HL-60 (cell line): ENCODE measurements around the gene HES7.

ENCODE experiments used
- DNase-seq, 2 experiments: peaks; one replicate each; pipeline ENCODE4 v3.0.0-alpha.2; 2010 to 2020; ENCODE audit warnings: low read depth in 1 of 2, low spot score in 1 of 2
- H3K27ac ChIP-seq: fragments of 250-450 bp; sonication (Bioruptor Pico); replicated peaks from 2 replicates; pipeline ENCODE4 v1.5.1; 2020; ENCODE audit warnings: mild to moderate bottlenecking, moderate library complexity
- H3K27me3 ChIP-seq: fragments of 250-450 bp; sonication (Bioruptor Pico); 2 replicates; pipeline ENCODE4 v1.5.1; 2021; ENCODE audit warnings: mild to moderate bottlenecking, moderate library complexity; ENCODE audit not compliant: insufficient read depth, poor library complexity, severe bottlenecking
- H3K4me3 ChIP-seq: replicated peaks from 2 replicates; pipeline ENCODE4 v1.5.1; 2011; ENCODE audit warnings: mild to moderate bottlenecking, control low read depth, low read length; ENCODE audit not compliant: insufficient read depth
- GABPA ChIP-seq: IDR thresholded peaks from 2 replicates; pipeline ENCODE4 v1.6.1; 2012; ENCODE audit warnings: low read depth
- POLR2AphosphoS5 ChIP-seq: IDR thresholded peaks from 2 replicates; pipeline ENCODE4 v1.6.1; 2012; ENCODE audit warnings: low read depth
- SPI1 ChIP-seq: IDR thresholded peaks from 2 replicates; pipeline ENCODE4 v1.6.1; 2012; ENCODE audit warnings: low read depth, mild to moderate bottlenecking, borderline replicate concordance
- TF ChIP-seq, protein P1 (sequence below): IDR thresholded peaks from one replicate; pipeline ENCODE4 v1.5.1; 2011; ENCODE audit warnings: low read length, control low read depth, inconsistent platforms; ENCODE audit not compliant: insufficient read depth
- TF ChIP-seq, protein P2 (sequence below): IDR thresholded peaks from 2 replicates; pipeline ENCODE4 v1.6.1; 2012; ENCODE audit warnings: low read depth; ENCODE audit not compliant: insufficient replicate concordance

Gene HES7

DNA sequence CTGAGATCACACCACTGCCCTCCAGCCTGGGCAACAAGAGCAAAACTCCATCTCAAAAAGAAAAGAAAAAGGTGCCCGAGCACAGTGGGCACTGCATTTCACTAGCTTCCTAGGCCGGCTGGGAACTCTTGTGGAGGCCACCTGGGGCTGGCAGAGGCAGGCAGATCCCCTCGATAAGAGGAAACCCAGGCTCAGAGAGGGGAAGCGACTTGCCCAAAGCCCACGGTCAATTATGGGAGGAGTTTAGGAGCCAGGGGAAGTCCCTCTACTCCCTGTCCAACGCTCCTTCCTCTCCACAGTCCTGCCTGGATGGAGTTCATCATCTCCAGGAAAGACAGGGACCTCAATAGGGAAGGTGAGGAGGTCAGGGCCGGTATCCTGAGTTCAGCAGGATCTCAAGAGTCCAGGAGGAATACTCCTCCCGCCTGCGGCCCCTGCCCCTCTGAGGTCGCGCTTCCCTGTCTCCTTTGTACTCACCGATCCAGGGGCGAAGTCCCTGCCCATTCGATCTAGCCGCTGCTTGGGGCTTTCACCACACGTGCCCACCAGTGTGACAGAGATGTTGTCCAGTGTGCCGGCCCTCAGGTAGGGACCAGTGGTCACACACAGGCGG lies 6.4 kb downstream of the HES7 start:
- TF ChIP-seq SPI1 (no peak), GABPA (no peak), POLR2AphosphoS5 (no peak)
- TF ChIP-seq, protein P1, sequence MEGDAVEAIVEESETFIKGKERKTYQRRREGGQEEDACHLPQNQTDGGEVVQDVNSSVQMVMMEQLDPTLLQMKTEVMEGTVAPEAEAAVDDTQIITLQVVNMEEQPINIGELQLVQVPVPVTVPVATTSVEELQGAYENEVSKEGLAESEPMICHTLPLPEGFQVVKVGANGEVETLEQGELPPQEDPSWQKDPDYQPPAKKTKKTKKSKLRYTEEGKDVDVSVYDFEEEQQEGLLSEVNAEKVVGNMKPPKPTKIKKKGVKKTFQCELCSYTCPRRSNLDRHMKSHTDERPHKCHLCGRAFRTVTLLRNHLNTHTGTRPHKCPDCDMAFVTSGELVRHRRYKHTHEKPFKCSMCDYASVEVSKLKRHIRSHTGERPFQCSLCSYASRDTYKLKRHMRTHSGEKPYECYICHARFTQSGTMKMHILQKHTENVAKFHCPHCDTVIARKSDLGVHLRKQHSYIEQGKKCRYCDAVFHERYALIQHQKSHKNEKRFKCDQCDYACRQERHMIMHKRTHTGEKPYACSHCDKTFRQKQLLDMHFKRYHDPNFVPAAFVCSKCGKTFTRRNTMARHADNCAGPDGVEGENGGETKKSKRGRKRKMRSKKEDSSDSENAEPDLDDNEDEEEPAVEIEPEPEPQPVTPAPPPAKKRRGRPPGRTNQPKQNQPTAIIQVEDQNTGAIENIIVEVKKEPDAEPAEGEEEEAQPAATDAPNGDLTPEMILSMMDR = no peak
- TF ChIP-seq, protein P2, sequence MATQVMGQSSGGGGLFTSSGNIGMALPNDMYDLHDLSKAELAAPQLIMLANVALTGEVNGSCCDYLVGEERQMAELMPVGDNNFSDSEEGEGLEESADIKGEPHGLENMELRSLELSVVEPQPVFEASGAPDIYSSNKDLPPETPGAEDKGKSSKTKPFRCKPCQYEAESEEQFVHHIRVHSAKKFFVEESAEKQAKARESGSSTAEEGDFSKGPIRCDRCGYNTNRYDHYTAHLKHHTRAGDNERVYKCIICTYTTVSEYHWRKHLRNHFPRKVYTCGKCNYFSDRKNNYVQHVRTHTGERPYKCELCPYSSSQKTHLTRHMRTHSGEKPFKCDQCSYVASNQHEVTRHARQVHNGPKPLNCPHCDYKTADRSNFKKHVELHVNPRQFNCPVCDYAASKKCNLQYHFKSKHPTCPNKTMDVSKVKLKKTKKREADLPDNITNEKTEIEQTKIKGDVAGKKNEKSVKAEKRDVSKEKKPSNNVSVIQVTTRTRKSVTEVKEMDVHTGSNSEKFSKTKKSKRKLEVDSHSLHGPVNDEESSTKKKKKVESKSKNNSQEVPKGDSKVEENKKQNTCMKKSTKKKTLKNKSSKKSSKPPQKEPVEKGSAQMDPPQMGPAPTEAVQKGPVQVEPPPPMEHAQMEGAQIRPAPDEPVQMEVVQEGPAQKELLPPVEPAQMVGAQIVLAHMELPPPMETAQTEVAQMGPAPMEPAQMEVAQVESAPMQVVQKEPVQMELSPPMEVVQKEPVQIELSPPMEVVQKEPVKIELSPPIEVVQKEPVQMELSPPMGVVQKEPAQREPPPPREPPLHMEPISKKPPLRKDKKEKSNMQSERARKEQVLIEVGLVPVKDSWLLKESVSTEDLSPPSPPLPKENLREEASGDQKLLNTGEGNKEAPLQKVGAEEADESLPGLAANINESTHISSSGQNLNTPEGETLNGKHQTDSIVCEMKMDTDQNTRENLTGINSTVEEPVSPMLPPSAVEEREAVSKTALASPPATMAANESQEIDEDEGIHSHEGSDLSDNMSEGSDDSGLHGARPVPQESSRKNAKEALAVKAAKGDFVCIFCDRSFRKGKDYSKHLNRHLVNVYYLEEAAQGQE = no peak
- Histone ChIP-seq H3K27me3 (peaks cover under 1% of the 10 kb centered on the region), H3K27ac (no peak overlapping the region), H3K4me3 (peak overlapping the region; percentile 65)
- no peak for DNase-seq

DNA sequence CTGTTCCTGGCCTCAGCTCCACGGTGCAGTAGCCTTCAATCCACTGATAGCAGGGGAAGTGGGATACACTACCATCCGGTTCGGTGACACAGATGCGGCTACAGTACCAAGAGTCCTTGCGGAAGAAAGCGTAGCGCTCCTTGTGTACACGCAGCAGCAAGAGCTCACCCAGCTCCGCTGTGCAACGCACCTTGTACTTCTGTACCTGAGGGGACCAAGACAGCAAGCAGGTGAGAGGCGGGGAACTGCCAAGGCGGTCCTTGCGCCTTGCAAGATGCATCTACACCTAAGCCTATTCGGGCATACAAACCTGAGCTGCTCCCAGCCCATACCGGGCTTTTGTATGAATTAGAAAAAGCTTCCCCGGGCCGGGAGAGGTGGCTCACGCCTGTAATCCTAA lies 7.1 kb downstream of the HES7 start:
- TF ChIP-seq GABPA = no peak
- TF ChIP-seq, protein P2 = no peak
- TF ChIP-seq SPI1 = no peak
- TF ChIP-seq, protein P1 = no peak
- TF ChIP-seq POLR2AphosphoS5 = no peak
- H3K4me3 ChIP-seq = no peak overlapping the region
- no peak for DNase-seq
- no peaks in the 10 kb centered on the region for H3K27me3 ChIP-seq
- no peak overlapping the region for H3K27ac ChIP-seq

DNA sequence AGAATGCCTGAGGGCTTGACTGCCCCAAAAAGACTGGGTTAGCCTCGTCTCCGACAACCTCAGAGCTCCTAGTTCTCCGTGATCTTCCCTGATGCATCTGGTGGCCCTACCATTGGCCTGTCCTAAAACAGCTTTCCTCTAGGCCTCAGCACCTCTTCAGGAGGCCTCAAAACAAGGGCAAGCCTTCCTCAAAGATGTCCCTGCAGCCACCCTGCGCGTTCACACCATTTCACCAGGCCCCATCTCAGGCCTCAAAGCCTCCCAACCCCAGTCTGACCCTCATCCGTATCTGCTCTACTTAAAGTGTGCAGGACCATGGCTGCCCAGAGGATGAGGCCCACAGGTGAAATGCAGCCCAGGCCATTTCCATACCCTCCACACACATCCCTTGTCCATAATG lies 13.0 kb downstream of the HES7 start:
- Histone ChIP-seq H3K27ac (no peak overlapping the region), H3K4me3 (no peak overlapping the region), H3K27me3 (no peaks in the 10 kb centered on the region)
- DNase-seq = no peak
- TF ChIP-seq, protein P2 = no peak
- TF ChIP-seq POLR2AphosphoS5 (no peak), GABPA (no peak), SPI1 (no peak)
- TF ChIP-seq, protein P1 = no peak
